Loucy (cell line): Measurements from ENCODE around the gene SLC39A3.
"Not testable (repeated sequence)": the region's sequence is repeated elsewhere in the genome, so short reads cannot be mapped to it uniquely, and the experiment has no call there.

Source experiments
- H2AFZ ChIP-seq: fragments of 200-600 bp; sonication (generic); 2 replicates; pipeline ENCODE4 v1.6.0; 2016; ENCODE audit warnings: antibody characterized with exemption, mild to moderate bottlenecking, low read length, moderate library complexity
- H3F3A ChIP-seq: fragments of 200-600 bp; 2 replicates; pipeline ENCODE4 v1.6.0; 2016; ENCODE audit warnings: antibody characterized with exemption, low read depth, mild to moderate bottlenecking
- H3K27me3 ChIP-seq: fragments of 200-600 bp; sonication (generic); 2 replicates; pipeline ENCODE4 v1.6.1; 2014; ENCODE audit warnings: low read length, mild to moderate bottlenecking; ENCODE audit not compliant: insufficient read depth, poor library complexity, severe bottlenecking
- H3K36me3 ChIP-seq: fragments of 200-600 bp; sonication (generic); 2 replicates; pipeline ENCODE4 v1.6.1; 2016; ENCODE audit warnings: low read length; ENCODE audit not compliant: insufficient read depth
- H3K4me1 ChIP-seq: fragments of 200-600 bp; sonication (generic); 2 replicates; pipeline ENCODE4 v1.5.1; 2014; ENCODE audit warnings: low read length, mild to moderate bottlenecking; ENCODE audit not compliant: insufficient read depth, poor library complexity, severe bottlenecking
- H3K4me2 ChIP-seq: fragments of 200-600 bp; sonication (generic); 2 replicates; pipeline ENCODE4 v1.6.0; 2014; ENCODE audit warnings: antibody characterized with exemption, low read length, low read depth, mild to moderate bottlenecking; ENCODE audit not compliant: poor library complexity, severe bottlenecking
- H3K4me3 ChIP-seq: fragments of 200-600 bp; sonication (generic); 2 replicates; pipeline ENCODE4 v1.5.1; 2014; ENCODE audit warnings: low read length, mild to moderate bottlenecking, mixed read lengths; ENCODE audit not compliant: poor library complexity, severe bottlenecking
- H3K79me2 ChIP-seq: fragments of 200-600 bp; sonication (generic); 2 replicates; pipeline ENCODE4 v1.6.1; 2014; ENCODE audit warnings: low read length; ENCODE audit not compliant: insufficient read depth
- H3K9ac ChIP-seq: fragments of 200-600 bp; sonication (generic); 2 replicates; pipeline ENCODE4 v1.6.0; 2014; ENCODE audit warnings: mild to moderate bottlenecking, low read depth, low read length, moderate library complexity; ENCODE audit not compliant: poor library complexity, severe bottlenecking
- H3K9me2 ChIP-seq: fragments of 200-600 bp; sonication (generic); replicated peaks from 2 replicates; pipeline ENCODE4 v1.6.1; 2016; ENCODE audit warnings: low read depth, low read length, mixed read lengths
- H3K9me3 ChIP-seq: fragments of 200-600 bp; sonication (generic); 2 replicates; pipeline ENCODE4 v1.6.1; 2014; ENCODE audit warnings: mild to moderate bottlenecking, antibody characterized with exemption, low read length, low read depth; ENCODE audit not compliant: insufficient read depth
- H4K20me1 ChIP-seq: fragments of 200-600 bp; sonication (generic); 2 replicates; pipeline ENCODE4 v1.6.0; 2014; ENCODE audit warnings: antibody characterized with exemption, low read length, mild to moderate bottlenecking; ENCODE audit not compliant: insufficient read depth, poor library complexity, severe bottlenecking
- CTCF ChIP-seq: fragments of 200-600 bp; sonication (generic); conservative IDR thresholded peaks from 2 replicates; pipeline ENCODE4 v1.5.1; 2014; ENCODE audit warnings: mild to moderate bottlenecking, antibody characterized with exemption, low read length
- EZH2phosphoT487 ChIP-seq: fragments of 200-600 bp; IDR thresholded peaks from 2 replicates; pipeline ENCODE4 v1.6.1; 2018; ENCODE audit warnings: antibody characterized with exemption, mild to moderate bottlenecking, moderate library complexity, borderline replicate concordance

SLC39A3 gene

DNA sequence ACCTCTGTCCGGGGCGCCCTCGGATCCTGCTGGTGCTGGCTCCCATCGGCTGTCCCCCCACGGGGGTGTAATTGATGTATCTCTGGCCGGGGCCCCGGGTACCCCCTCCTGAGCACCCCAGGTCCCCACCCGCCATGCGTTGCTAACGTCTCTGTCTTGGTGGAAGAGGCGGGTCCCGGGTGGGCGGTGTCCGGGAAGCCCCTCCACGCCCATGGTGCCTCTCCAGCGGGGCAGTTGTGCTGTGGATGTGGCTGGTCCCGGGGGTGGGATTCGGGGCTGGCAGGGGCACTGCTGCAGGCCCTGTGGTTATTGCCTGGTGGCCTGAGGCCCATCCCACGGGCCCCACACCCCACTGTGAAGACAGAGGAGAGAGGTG lies 23.6 kb downstream of the SLC39A3 start:
- Histone ChIP-seq H3K27me3 (no peaks in the 10 kb centered on the region), H2AFZ (no peak overlapping the region)

GRCh38 chr19:2715470-2716274 lies 24.1 kb downstream of the SLC39A3 start:
- no peaks in the 10 kb centered on the region for H3K36me3 ChIP-seq
- TF ChIP-seq CTCF (no peak), EZH2phosphoT487 (no peak)
- H3K27me3 ChIP-seq = no peaks in the 10 kb centered on the region
- H3F3A ChIP-seq = no peaks in the 10 kb centered on the region
- H3K4me1 ChIP-seq = no peaks in the 10 kb centered on the region
- no peaks in the 10 kb centered on the region for H3K9me2 ChIP-seq
- H3K9ac ChIP-seq = no peak overlapping the region
- H2AFZ ChIP-seq = no peak overlapping the region
- peaks cover 5% of the 10 kb centered on the region; the same call in 1 of the 2 replicates for H3K9me3 ChIP-seq
- H3K4me3 ChIP-seq = no peak overlapping the region
- H3K4me2 ChIP-seq = no peak overlapping the region
- no peaks in the 10 kb centered on the region for H3K79me2 ChIP-seq
- no peaks in the 10 kb centered on the region for H4K20me1 ChIP-seq

More for the DNA sequence above, 23.6 kb downstream of the SLC39A3 start:
- Histone ChIP-seq H3K4me2 (no peak overlapping the region), H3K4me1 (no peaks in the 10 kb centered on the region), H3K36me3 (no peaks in the 10 kb centered on the region), H3K9ac (no peak overlapping the region), H3F3A (no peaks in the 10 kb centered on the region), H3K9me2 (no peaks in the 10 kb centered on the region), H4K20me1 (no peaks in the 10 kb centered on the region), H3K9me3 (peaks cover 5% of the 10 kb centered on the region; the same call in 1 of the 2 replicates), H3K79me2 (no peaks in the 10 kb centered on the region), H3K4me3 (no peak overlapping the region)
- TF ChIP-seq CTCF (no peak), EZH2phosphoT487 (no peak)

GRCh38 chr19:2714531-2715269 lies 25.1 kb downstream of the SLC39A3 start:
- Histone ChIP-seq H3K4me3 (no peak overlapping the region), H3K4me1 (no peaks in the 10 kb centered on the region), H3K9me3 (peaks cover 5% of the 10 kb centered on the region; the same call in 1 of the 2 replicates), H3K79me2 (no peaks in the 10 kb centered on the region), H4K20me1 (no peaks in the 10 kb centered on the region), H3K9ac (no peak overlapping the region), H3K9me2 (no peaks in the 10 kb centered on the region), H3K36me3 (no peaks in the 10 kb centered on the region), H3K27me3 (no peaks in the 10 kb centered on the region), H3K4me2 (no peak overlapping the region), H2AFZ (no peak overlapping the region), H3F3A (no peaks in the 10 kb centered on the region)
- TF ChIP-seq CTCF = no peak
- TF ChIP-seq EZH2phosphoT487 = no peak

DNA sequence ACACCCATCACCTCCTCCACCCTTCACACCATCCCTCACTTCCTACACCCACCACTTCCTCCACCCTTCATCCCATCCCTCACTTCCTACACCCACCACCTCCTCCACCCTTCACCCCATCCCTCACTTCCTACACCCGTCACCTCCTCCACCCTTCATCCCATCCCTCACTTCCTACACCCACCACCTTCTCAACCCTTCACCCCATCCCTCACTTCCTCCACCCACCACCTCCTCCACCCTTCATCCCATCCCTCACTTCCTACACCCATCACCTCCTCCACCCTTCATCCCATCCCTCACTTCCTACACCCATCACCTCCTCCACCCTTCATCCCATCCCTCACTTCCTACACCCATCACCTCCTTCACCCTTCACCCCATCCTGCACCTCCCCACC lies 25.7 kb downstream of the SLC39A3 start:
- not testable (repeated sequence) for H3K79me2 ChIP-seq, H3K36me3 ChIP-seq, H3K4me1 ChIP-seq, H3K9me3 ChIP-seq, H3K9ac ChIP-seq, H4K20me1 ChIP-seq, H3K9me2 ChIP-seq, H3F3A ChIP-seq, H2AFZ ChIP-seq, H3K4me3 ChIP-seq, H3K27me3 ChIP-seq, H3K4me2 ChIP-seq

DNA sequence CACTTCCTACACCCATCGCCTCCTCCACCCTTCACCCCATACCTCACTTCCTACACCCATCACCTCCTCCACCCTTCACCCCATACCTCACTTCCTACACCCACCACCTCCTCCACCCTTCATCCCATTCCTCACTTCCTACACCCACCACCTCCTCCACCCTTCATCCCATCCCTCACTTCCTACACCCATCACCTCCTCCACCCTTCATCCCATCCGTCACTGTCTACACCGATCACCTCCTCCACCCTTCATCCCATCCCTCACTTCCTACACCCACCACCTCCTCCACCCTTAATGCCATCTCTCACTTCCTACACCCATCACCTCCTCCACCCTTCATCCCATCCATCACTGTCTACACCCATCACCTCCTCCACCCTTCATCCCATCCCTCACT lies 26.6 kb downstream of the SLC39A3 start:
- not testable (repeated sequence) for H3K27me3 ChIP-seq, H3K79me2 ChIP-seq, H3K9me3 ChIP-seq, H3K9me2 ChIP-seq, H3K4me3 ChIP-seq, H3K9ac ChIP-seq, H4K20me1 ChIP-seq, H3K4me1 ChIP-seq, H3K36me3 ChIP-seq, H2AFZ ChIP-seq, H3K4me2 ChIP-seq, H3F3A ChIP-seq
